ENCODE results near the gene GPR31.
"Not testable (repeated sequence)": the region's sequence is repeated elsewhere in the genome, so short reads cannot be mapped to it uniquely, and the experiment has no call there.

Gene GPR31

GRCh38 chr6:167157863-167158262, at the start of gene GPR31:
Gene GPR31, minus strand, starts transcription at chr6:167157980. Its CDS starts 149 bp downstream, at chr6:167157831.
- peak; percentile 38 to 51 for DNase-seq

- no peak for DNase-seq
Measured at GRCh38 chr6:167207527-167207926, 49.7 kb upstream of the GPR31 start.

- not testable (repeated sequence) for DNase-seq
Measured at GRCh38 chr6:167205316-167205715, 47.5 kb upstream of the GPR31 start.

GRCh38 chr6:167204059-167204348, 46.2 kb upstream of the GPR31 start:
- not testable (repeated sequence) for DNase-seq

GRCh38 chr6:167203261-167204058, 45.7 kb upstream of the GPR31 start:
- not testable (repeated sequence) for DNase-seq

- DNase-seq: not testable (repeated sequence)
Measured at GRCh38 chr6:167202613-167203012, 44.8 kb upstream of the GPR31 start.

GRCh38 chr6:167200806-167201205, 43.0 kb upstream of the GPR31 start:
- no peak for DNase-seq

- not testable (repeated sequence) for DNase-seq
Measured at GRCh38 chr6:167195941-167196610, 38.3 kb upstream of the GPR31 start.

GRCh38 chr6:167193515-167194125, 35.8 kb upstream of the GPR31 start:
- DNase-seq: not testable (repeated sequence)

GRCh38 chr6:167191043-167191583, 33.3 kb upstream of the GPR31 start:
- not testable (repeated sequence) for DNase-seq

GRCh38 chr6:167187275-167187674, 29.5 kb upstream of the GPR31 start:
- not testable (repeated sequence) for DNase-seq

GRCh38 chr6:167185101-167185500, 27.3 kb upstream of the GPR31 start:
- DNase-seq: not testable (repeated sequence)

GRCh38 chr6:167182913-167183314, 25.1 kb upstream of the GPR31 start:
- DNase-seq: not testable (repeated sequence)

- not testable (repeated sequence) for DNase-seq
Measured at GRCh38 chr6:167181351-167181750, 23.6 kb upstream of the GPR31 start.

- DNase-seq: not testable (repeated sequence)
Measured at GRCh38 chr6:167180086-167180485, 22.3 kb upstream of the GPR31 start.

- not testable (repeated sequence) for DNase-seq
Measured at GRCh38 chr6:167178896-167179655, 21.3 kb upstream of the GPR31 start.

- DNase-seq: not testable (repeated sequence)
Measured at GRCh38 chr6:167177271-167177670, 19.5 kb upstream of the GPR31 start.

- not testable (repeated sequence) for DNase-seq
Measured at GRCh38 chr6:167172011-167172410, 14.2 kb upstream of the GPR31 start.

GRCh38 chr6:167171300-167171699, 13.5 kb upstream of the GPR31 start:
- not testable (repeated sequence) for DNase-seq

- DNase-seq: not testable (repeated sequence)
Measured at GRCh38 chr6:167169867-167170266, 12.1 kb upstream of the GPR31 start.

- DNase-seq: not testable (repeated sequence)
Measured at GRCh38 chr6:167168296-167168695, 10.5 kb upstream of the GPR31 start.

GRCh38 chr6:167167699-167168098, 9.9 kb upstream of the GPR31 start:
- DNase-seq: not testable (repeated sequence)

Measured in inflammatory macrophage treated with lipopolysaccharide for 1 hour (primary cell).